Chondrocyte (in vitro differentiated cells): ENCODE results near the gene EFNA1. TPM values are rescaled to one million over a fixed set of nuclear protein-coding genes. Genes with fewer than 3 reads are reported as not detected.
A peak's percentile ranks its signal among the peaks of the same experiment; 100 is the strongest.
"Not testable (repeated sequence)": the region's sequence is repeated elsewhere in the genome, so short reads cannot be mapped to it uniquely, and the experiment has no call there.

ENCODE experiments used
- DNase-seq: peaks from one replicate; pipeline ENCODE4 v3.0.0; 2021; ENCODE audit warnings: mixed read lengths, low spot score
- H3K27ac Mint-ChIP-seq: one replicate; pipeline ENCODE4 v1.8.0; 2021; ENCODE audit warnings: mild to moderate bottlenecking, moderate library complexity, mixed read lengths; ENCODE audit not compliant: unreplicated experiment
- H3K27me3 Mint-ChIP-seq: 2 replicates; pipeline ENCODE4 v1.8.0; 2021; ENCODE audit warnings: low read depth, mixed read lengths
- H3K36me3 Mint-ChIP-seq: 2 replicates; pipeline ENCODE4 v1.8.0; 2021; ENCODE audit warnings: low read depth, mixed read lengths
- H3K4me1 Mint-ChIP-seq: 2 replicates; pipeline ENCODE4 v1.8.0; 2021; ENCODE audit warnings: low read depth, mild to moderate bottlenecking, mixed read lengths
- H3K4me3 Mint-ChIP-seq: one replicate; pipeline ENCODE4 v1.8.0; 2021; ENCODE audit warnings: mild to moderate bottlenecking, moderate library complexity, mixed read lengths; ENCODE audit not compliant: unreplicated experiment
- H3K9me3 Mint-ChIP-seq: 2 replicates; pipeline ENCODE4 v1.8.0; 2021; ENCODE audit warnings: low read depth, mixed read lengths
- total RNA-seq: library from RNA; stranded (reverse); gene quantifications from 3 replicates; pipeline ENCODE4 v1.2.1, GENCODE V29; 2021
- TF ChIP-seq, protein P1 (sequence below): fragments of 200-600 bp; sonication (generic); IDR thresholded peaks from 2 replicates; pipeline ENCODE4 v1.5.0; 2021; ENCODE audit warnings: antibody characterized with exemption, mild to moderate bottlenecking, moderate library complexity

Gene EFNA1
- total RNA-seq, 1 donor from 2014 or later, result 12.6 TPM

DNA sequence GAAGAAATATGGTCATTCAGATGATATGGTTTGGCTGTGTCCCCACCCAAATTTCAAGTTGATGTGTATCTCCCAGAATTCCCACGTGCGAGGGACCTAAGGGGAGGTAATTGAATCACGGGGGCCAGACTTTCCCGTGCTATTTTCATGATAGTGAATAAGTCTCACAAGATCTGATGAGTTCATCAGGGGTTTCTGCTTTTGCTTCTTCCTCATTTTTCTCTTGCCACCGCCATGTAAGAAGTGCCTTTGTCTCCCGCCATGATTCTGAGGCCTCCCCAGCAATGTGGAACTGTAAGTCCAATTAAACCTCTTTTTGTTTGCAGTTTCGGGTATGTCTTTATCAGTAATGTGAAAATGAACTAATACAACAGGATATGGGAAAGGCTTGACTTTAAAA, 14.1 kb downstream of the EFNA1 start:
- DNase-seq, result no peak
- TF ChIP-seq, protein P1, sequence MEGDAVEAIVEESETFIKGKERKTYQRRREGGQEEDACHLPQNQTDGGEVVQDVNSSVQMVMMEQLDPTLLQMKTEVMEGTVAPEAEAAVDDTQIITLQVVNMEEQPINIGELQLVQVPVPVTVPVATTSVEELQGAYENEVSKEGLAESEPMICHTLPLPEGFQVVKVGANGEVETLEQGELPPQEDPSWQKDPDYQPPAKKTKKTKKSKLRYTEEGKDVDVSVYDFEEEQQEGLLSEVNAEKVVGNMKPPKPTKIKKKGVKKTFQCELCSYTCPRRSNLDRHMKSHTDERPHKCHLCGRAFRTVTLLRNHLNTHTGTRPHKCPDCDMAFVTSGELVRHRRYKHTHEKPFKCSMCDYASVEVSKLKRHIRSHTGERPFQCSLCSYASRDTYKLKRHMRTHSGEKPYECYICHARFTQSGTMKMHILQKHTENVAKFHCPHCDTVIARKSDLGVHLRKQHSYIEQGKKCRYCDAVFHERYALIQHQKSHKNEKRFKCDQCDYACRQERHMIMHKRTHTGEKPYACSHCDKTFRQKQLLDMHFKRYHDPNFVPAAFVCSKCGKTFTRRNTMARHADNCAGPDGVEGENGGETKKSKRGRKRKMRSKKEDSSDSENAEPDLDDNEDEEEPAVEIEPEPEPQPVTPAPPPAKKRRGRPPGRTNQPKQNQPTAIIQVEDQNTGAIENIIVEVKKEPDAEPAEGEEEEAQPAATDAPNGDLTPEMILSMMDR, result no peak
- Mint-ChIP-seq H3K9me3 (no peaks in the 10 kb centered on the region), H3K36me3 (peaks cover 2% of the 10 kb centered on the region), H3K4me1 (peaks cover 34% of the 10 kb centered on the region), H3K27me3 (peaks cover 6% of the 10 kb centered on the region), H3K27ac (no peak overlapping the region), H3K4me3 (no peak overlapping the region)

DNA sequence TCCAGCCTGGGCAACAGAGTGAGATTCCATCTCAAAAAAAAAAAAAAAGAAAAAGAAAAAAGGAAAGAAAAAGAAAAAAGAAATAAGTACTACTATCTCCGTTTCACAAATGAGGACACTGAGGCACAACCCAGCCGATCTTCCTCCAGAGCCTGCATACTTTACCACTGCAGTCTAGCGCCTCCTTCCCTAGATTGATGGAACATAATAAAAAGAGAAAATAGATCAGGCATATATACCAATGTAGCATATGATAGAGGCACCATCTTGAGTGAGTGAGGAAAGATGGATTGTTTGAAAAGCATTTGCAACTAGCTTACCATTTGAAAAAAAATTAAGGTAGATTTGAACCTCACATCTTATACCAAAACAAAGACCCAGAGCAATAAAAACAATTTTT, 17.8 kb downstream of the EFNA1 start:
- Mint-ChIP-seq H3K27me3 (peaks cover 13% of the 10 kb centered on the region), H3K4me3 (no peak overlapping the region), H3K36me3 (no peaks in the 10 kb centered on the region), H3K4me1 (peaks cover 2% of the 10 kb centered on the region), H3K9me3 (no peaks in the 10 kb centered on the region), H3K27ac (no peak overlapping the region)
- TF ChIP-seq, protein P1, result peak; percentile 21
- no peak for DNase-seq

GRCh38 chr1:155155996-155156643, 28.4 kb downstream of the EFNA1 start:
- H3K27me3 Mint-ChIP-seq, H3K4me1 Mint-ChIP-seq, H3K9me3 Mint-ChIP-seq, H3K27ac Mint-ChIP-seq, DNase-seq, H3K4me3 Mint-ChIP-seq, H3K36me3 Mint-ChIP-seq: not testable (repeated sequence)

DNA sequence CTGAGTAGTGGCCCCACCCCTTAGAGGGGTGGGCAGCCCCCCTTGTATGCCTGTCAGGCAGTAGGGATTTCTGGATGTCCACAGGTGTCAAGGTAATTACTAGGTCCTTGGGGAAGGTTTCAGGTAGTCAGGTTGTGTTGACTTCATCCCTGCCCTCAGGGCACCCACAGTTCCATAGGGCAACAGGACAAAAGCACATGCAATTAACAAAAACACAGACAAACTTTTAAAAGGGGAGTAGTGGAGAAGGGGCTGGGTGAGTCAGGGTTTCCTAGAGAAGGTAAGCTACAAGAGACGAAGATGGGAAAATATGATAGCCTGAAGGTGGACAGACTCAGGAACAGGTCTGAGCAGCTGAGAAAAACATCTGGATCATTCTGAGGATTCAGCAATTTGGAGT, 31.3 kb downstream of the EFNA1 start:
- no peaks in the 10 kb centered on the region for H3K4me1 Mint-ChIP-seq
- no peaks in the 10 kb centered on the region for H3K36me3 Mint-ChIP-seq
- H3K27ac Mint-ChIP-seq, result no peak overlapping the region
- H3K4me3 Mint-ChIP-seq, result no peak overlapping the region
- H3K9me3 Mint-ChIP-seq, result no peaks in the 10 kb centered on the region
- DNase-seq, result no peak
- peaks cover 6% of the 10 kb centered on the region for H3K27me3 Mint-ChIP-seq
- TF ChIP-seq, protein P1, result no peak

- TF ChIP-seq, protein P1, result no peak
- no peaks in the 10 kb centered on the region for H3K36me3 Mint-ChIP-seq
Measured at GRCh38 chr1:155160128-155160527, 32.5 kb downstream of the EFNA1 start.

GRCh38 chr1:155162631-155163030, 35.0 kb downstream of the EFNA1 start:
- not testable (repeated sequence) for H3K4me1 Mint-ChIP-seq, H3K36me3 Mint-ChIP-seq, DNase-seq, H3K4me3 Mint-ChIP-seq, H3K27ac Mint-ChIP-seq, H3K9me3 Mint-ChIP-seq, H3K27me3 Mint-ChIP-seq

More at GRCh38 chr1:155160128-155160527, 32.5 kb downstream of the EFNA1 start:
- Mint-ChIP-seq H3K27me3 (peaks cover under 1% of the 10 kb centered on the region), H3K4me1 (no peaks in the 10 kb centered on the region), H3K27ac (no peak overlapping the region), H3K9me3 (no peaks in the 10 kb centered on the region), H3K4me3 (no peak overlapping the region)
- DNase-seq, result no peak

- not testable (repeated sequence) for H3K9me3 Mint-ChIP-seq, H3K27me3 Mint-ChIP-seq, DNase-seq, H3K4me1 Mint-ChIP-seq, H3K4me3 Mint-ChIP-seq, H3K36me3 Mint-ChIP-seq, H3K27ac Mint-ChIP-seq
Measured at GRCh38 chr1:155163785-155164184, 36.1 kb downstream of the EFNA1 start.

- not testable (repeated sequence) for H3K4me1 Mint-ChIP-seq, DNase-seq, H3K36me3 Mint-ChIP-seq, H3K4me3 Mint-ChIP-seq, H3K27ac Mint-ChIP-seq, H3K9me3 Mint-ChIP-seq, H3K27me3 Mint-ChIP-seq
Measured at GRCh38 chr1:155164625-155165024, 36.9 kb downstream of the EFNA1 start.
